Ovary (tissue), 9 donors: ENCODE results near the gene CCDC50. TPM values are rescaled to one million over a fixed set of nuclear protein-coding genes. Genes with fewer than 3 reads are reported as not detected.

Experiments
- DNase-seq, 5 donors: peaks; one replicate each; pipeline ENCODE4 v3.0.0-alpha.2; 2019 to 2020
- H3K27ac ChIP-seq, 2 donors: fragments of 200-600 bp; one replicate each; pipeline versions ENCODE4 v1.5.1 to v1.8.0; 2019 to 2022
- H3K27me3 ChIP-seq: fragments of 200-600 bp; one replicate; pipeline ENCODE4 v1.8.0; 2022
- H3K36me3 ChIP-seq: fragments of 200-600 bp; sonication (generic); one replicate; pipeline ENCODE4 v1.5.1; 2019
- H3K4me1 ChIP-seq: one replicate; pipeline ENCODE4 v1.8.1; 2013; ENCODE audit warnings: mild to moderate bottlenecking, moderate library complexity; ENCODE audit not compliant: insufficient read depth
- H3K4me3 ChIP-seq: fragments of 200-600 bp; sonication (generic); one replicate; pipeline ENCODE4 v1.5.1; 2017
- H3K9me3 ChIP-seq, 2 donors: fragments of 200-600 bp in 1 of 2; sonication (generic) in 1 of 2; one replicate each; pipeline versions ENCODE4 v1.5.1 to v1.8.1; 2013 to 2019; ENCODE audit warnings: mild to moderate bottlenecking in 1 of 2, moderate library complexity in 1 of 2
- CTCF ChIP-seq, 3 donors: fragments of 450-650 bp in 2 of 3; fragments of 200-600 bp in 1 of 3; IDR thresholded peaks; one replicate each; pipeline versions ENCODE4 v1.5.1 to v1.8.0; 2016 to 2022; ENCODE audit warnings: antibody characterized with exemption in 3 of 3, mild to moderate bottlenecking in 1 of 3
- EP300 ChIP-seq: sonication (generic); formaldehyde crosslinking; IDR thresholded peaks from one replicate; pipeline ENCODE4 v1.6.1; 2017; ENCODE audit warnings: antibody characterized with exemption
- POLR2A ChIP-seq: fragments of 450-650 bp; IDR thresholded peaks from one replicate; pipeline ENCODE4 v1.6.1; 2017; ENCODE audit warnings: antibody characterized with exemption, mild to moderate bottlenecking, moderate library complexity
- WGBS, 3 donors: extraction: QIAGEN DNeasy Blood & Tissue Kit in 1 of 3; methylation state at CpG; one replicate each; pipeline versions ENCODE4 v1.1.5 to v1.1.7; 2013 to 2017; 5-methylcytosine and 5-hydroxymethylcytosine counted together
- intact Hi-C, 4 donors: fragments of 100-400 bp; cut with DNase I; formaldehyde crosslinking; loops; one replicate each; pipeline versions ENCODE4 v1.11.0 to v1.15.1; 2022 to 2023
- polyA plus RNA-seq, 2 donors: library from polyadenylated mRNA; stranded (reverse); fragments of 200-250 nt in 1 of 2; fragments of 350-450 nt in 1 of 2; fragmentation: Illumina TruSeq in 1 of 2; extraction: RNeasy Lipid Tissue Mini Kit (QIAGEN cat#74804) in 1 of 2; gene quantifications; one replicate each; pipeline ENCODE4 v1.2.3, GENCODE V29; 2013 to 2014
- total RNA-seq, 7 donors: library from RNA; depleted of rRNA in 2 of 7; stranded (reverse); fragments of >200 nt in 2 of 7; fragmentation: NEBNext Ultra II Directional in 3 of 7; extraction: Animal tissue kit (Norgen Biotek cat#: 25700) in 3 of 7; gene quantifications; one replicate each; pipeline versions ENCODE4 v1.1.0 to v1.2.4, GENCODE V29; 2016 to 2023
- donor health status: DM: no; HTN: no; CAD: no; lungs with moderate emphysema.
- donor health status: DM: no; HTN: no; CAD: no.
- donor health status: Bipolar disorder and iron deficiency.
- donor health status: DM: yes; HTN: yes; CAD: no.
- donor health status: DM: no; HTN: no; CAD: no.
- donor health status: DM: yes; HTN: yes; CAD: no.

CCDC50 gene
- total and polyA plus RNA-seq, 9 donors: 39.6 to 85.9 (median 75.2) TPM

GRCh38 chr3:191282251-191283185, 46.7 kb upstream of the CCDC50 start:
- Histone ChIP-seq H3K36me3 (no peaks in the 10 kb centered on the region), H3K9me3 (no peaks in the 10 kb centered on the region), H3K27ac (no peak overlapping the region), H3K4me3 (no peak overlapping the region), H3K27me3 (no peaks in the 10 kb centered on the region), H3K4me1 (no peaks in the 10 kb centered on the region)
- intact Hi-C loops: no loop called here
- no peak for DNase-seq
- 59 to 82% (median 63%) methylated on average over 4 of the region's 4 CpGs for WGBS, 3 donors
- TF ChIP-seq EP300: no peak
- no peak for TF ChIP-seq POLR2A
- TF ChIP-seq CTCF (IDR thresholded peaks at IDR 0.05): no peak

GRCh38 chr3:191283400-191283799, 45.8 kb upstream of the CCDC50 start:
- Histone ChIP-seq H3K27me3 (no peaks in the 10 kb centered on the region), H3K9me3 (no peaks in the 10 kb centered on the region), H3K4me1 (no peaks in the 10 kb centered on the region), H3K36me3 (no peaks in the 10 kb centered on the region), H3K27ac (no peak overlapping the region), H3K4me3 (no peak overlapping the region)
- intact Hi-C loops: no loop called here
- WGBS, 3 donors: 91 to 96% (median 95%) methylated on average over 2 of the region's 2 CpGs
- no peak for TF ChIP-seq CTCF (IDR thresholded peaks at IDR 0.05)
- TF ChIP-seq EP300: no peak
- no peak for TF ChIP-seq POLR2A
- no peak for DNase-seq

GRCh38 chr3:191290311-191291025, 38.7 kb upstream of the CCDC50 start:
- Histone ChIP-seq H3K36me3 (no peaks in the 10 kb centered on the region), H3K27ac (no peak overlapping the region), H3K9me3 (no peaks in the 10 kb centered on the region), H3K4me3 (no peak overlapping the region), H3K4me1 (no peaks in the 10 kb centered on the region), H3K27me3 (no peaks in the 10 kb centered on the region)
- WGBS, 3 donors: 84 to 86% (median 86%) methylated on average over 4 of the region's 4 CpGs
- no peak for TF ChIP-seq CTCF (IDR thresholded peaks at IDR 0.05)
- no peak for DNase-seq
- intact Hi-C loops: no loop called here

- H3K4me1 ChIP-seq: no peaks in the 10 kb centered on the region
- no peaks in the 10 kb centered on the region for H3K9me3 ChIP-seq
- DNase-seq: no peak
- H3K36me3 ChIP-seq: no peaks in the 10 kb centered on the region
- no peak overlapping the region for H3K27ac ChIP-seq
- 73 to 95% (median 84%) methylated on average over 5 of the region's 5 CpGs for WGBS, 3 donors
- intact Hi-C loops: no loop called here
- H3K4me3 ChIP-seq: no peak overlapping the region
- no peak for TF ChIP-seq POLR2A
- TF ChIP-seq EP300: no peak
- no peak for TF ChIP-seq CTCF (IDR thresholded peaks at IDR 0.05)
- no peaks in the 10 kb centered on the region for H3K27me3 ChIP-seq
Observed at GRCh38 chr3:191292243-191293015, 36.8 kb upstream of the CCDC50 start.
